Calu3 (cell line): Measurements from ENCODE around the gene SMIM7. TPM values are rescaled to one million over a fixed set of nuclear protein-coding genes. Genes with fewer than 3 reads are reported as not detected.

ENCODE experiments used
- Bru-seq: library from RNA; stranded (reverse); fragments of 400-500 nt; gene quantifications from one replicate; lab custom pipeline; 2021; lab: Mats Ljungman, UMichigan
- BruChase-seq, 2 experiments: library from RNA; stranded (reverse); fragments of 400-500 nt; gene quantifications; one replicate each; lab custom pipeline; 2021; lab: Mats Ljungman, UMichigan
- BruUV-seq: library from RNA; stranded (reverse); fragments of 400-500 nt; replicated peaks from 2 replicates; lab custom pipeline; 2021; lab: Mats Ljungman, UMichigan
- CTCF ChIA-PET: fragments of 300-600 bp; sonication (Branson Sonifier 250); formaldehyde crosslinking; loops from one replicate; lab custom pipeline; 2022; ENCODE audit warnings: antibody characterized with exemption; lab: Charles Lee
- DNase-seq: peaks from one replicate; pipeline ENCODE4 v3.0.0; 2022
- H3K27ac Mint-ChIP-seq: one replicate; pipeline ENCODE4 v1.8.0; 2022; ENCODE audit warnings: mixed read lengths; ENCODE audit not compliant: unreplicated experiment
- H3K27me3 Mint-ChIP-seq: one replicate; pipeline ENCODE4 v1.8.0; 2022; ENCODE audit warnings: mixed read lengths; ENCODE audit not compliant: unreplicated experiment
- H3K36me3 Mint-ChIP-seq: one replicate; pipeline ENCODE4 v1.8.0; 2022; ENCODE audit warnings: mild to moderate bottlenecking, moderate library complexity, mixed read lengths; ENCODE audit not compliant: insufficient read depth, unreplicated experiment
- H3K4me1 Mint-ChIP-seq: one replicate; pipeline ENCODE4 v1.8.0; 2022; ENCODE audit warnings: mild to moderate bottlenecking, low read depth, mixed read lengths; ENCODE audit not compliant: unreplicated experiment
- H3K4me3 Mint-ChIP-seq: one replicate; pipeline ENCODE4 v1.8.0; 2022; ENCODE audit warnings: mild to moderate bottlenecking, low read depth, moderate library complexity, mixed read lengths; ENCODE audit not compliant: unreplicated experiment
- H3K9me3 Mint-ChIP-seq: one replicate; pipeline ENCODE4 v1.8.0; 2022; ENCODE audit warnings: low read depth, mixed read lengths; ENCODE audit not compliant: unreplicated experiment
- intact Hi-C: fragments of 100-400 bp; cut with micrococcal nuclease; formaldehyde crosslinking; loops from one replicate; pipeline ENCODE4 v1.10.0; 2022; ENCODE audit not compliant: unreplicated experiment
- long read RNA-seq: library from polyadenylated mRNA; stranded (forward); transcript quantifications from one replicate; pipeline ENCODE4 v2.0.0, GENCODE V29; 2022
- total RNA-seq: library from RNA; stranded (reverse); gene quantifications from 2 replicates; pipeline ENCODE4 v1.2.3, GENCODE V29; 2022
- TF ChIP-seq, protein P1 (sequence below): fragments of 200-600 bp; IDR thresholded peaks from one replicate; pipeline ENCODE4 v1.8.0; 2022; ENCODE audit warnings: antibody characterized with exemption; ENCODE audit not compliant: unreplicated experiment

SMIM7 gene
- 40.9 and 42.3 TPM in 2 replicates for total RNA-seq
- Bru-seq, nascent RNA: percentile 88 among the genes with signal in this experiment
- percentile 94 among the genes with signal in this experiment for BruChase-seq, experiment 1, labeled RNA remaining after a 6-hour chase
- BruChase-seq, experiment 2, labeled RNA remaining after a 2-hour chase: percentile 95 among the genes with signal in this experiment
- long read RNA-seq, transcript SMIM7-208 (5 exons, 2,776 nt): major isoform, 32 of 55 reads
- long read RNA-seq, partial matches to known transcripts: 6 of 55 reads
- long read RNA-seq, other reads (novel, unspliced or antisense): 9 of 55 reads

GRCh38 chr19:16659832-16660708 lies at the start of gene SMIM7:
SMIM7 (minus strand) TSS chr19:16660144; CDS start chr19:16660110, 34 bp downstream.
- Mint-ChIP-seq H3K27me3 (no peaks in the 10 kb centered on the region), H3K36me3 (peaks cover 56% of the 10 kb centered on the region), H3K9me3 (no peaks in the 10 kb centered on the region), H3K4me1 (peaks cover 19% of the 10 kb centered on the region), H3K4me3 (peak within 1 kb of the TSS; percentile 91), H3K27ac (peak within 1 kb of the TSS; percentile 87)
- no TSS peak for BruUV-seq
- TF ChIP-seq, protein P1, sequence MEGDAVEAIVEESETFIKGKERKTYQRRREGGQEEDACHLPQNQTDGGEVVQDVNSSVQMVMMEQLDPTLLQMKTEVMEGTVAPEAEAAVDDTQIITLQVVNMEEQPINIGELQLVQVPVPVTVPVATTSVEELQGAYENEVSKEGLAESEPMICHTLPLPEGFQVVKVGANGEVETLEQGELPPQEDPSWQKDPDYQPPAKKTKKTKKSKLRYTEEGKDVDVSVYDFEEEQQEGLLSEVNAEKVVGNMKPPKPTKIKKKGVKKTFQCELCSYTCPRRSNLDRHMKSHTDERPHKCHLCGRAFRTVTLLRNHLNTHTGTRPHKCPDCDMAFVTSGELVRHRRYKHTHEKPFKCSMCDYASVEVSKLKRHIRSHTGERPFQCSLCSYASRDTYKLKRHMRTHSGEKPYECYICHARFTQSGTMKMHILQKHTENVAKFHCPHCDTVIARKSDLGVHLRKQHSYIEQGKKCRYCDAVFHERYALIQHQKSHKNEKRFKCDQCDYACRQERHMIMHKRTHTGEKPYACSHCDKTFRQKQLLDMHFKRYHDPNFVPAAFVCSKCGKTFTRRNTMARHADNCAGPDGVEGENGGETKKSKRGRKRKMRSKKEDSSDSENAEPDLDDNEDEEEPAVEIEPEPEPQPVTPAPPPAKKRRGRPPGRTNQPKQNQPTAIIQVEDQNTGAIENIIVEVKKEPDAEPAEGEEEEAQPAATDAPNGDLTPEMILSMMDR: no peak
- intact Hi-C loops: no loop called here
- CTCF ChIA-PET: interaction anchor here (1.2 kb wide), 1 partner anchor 32 kb away, joined by 3 read pairs; no protein-coding TSS in a partner anchor
- peak; percentile 96 for DNase-seq

- Mint-ChIP-seq H3K36me3 (no peaks in the 10 kb centered on the region), H3K27ac (no peak overlapping the region), H3K4me3 (no peak overlapping the region), H3K9me3 (no peaks in the 10 kb centered on the region), H3K27me3 (no peaks in the 10 kb centered on the region), H3K4me1 (no peaks in the 10 kb centered on the region)
- CTCF ChIA-PET: interaction anchor here (0.6 kb wide), 1 partner anchor 88 kb away, joined by 3 read pairs; no protein-coding TSS in a partner anchor
- intact Hi-C loops: no loop called here
- TF ChIP-seq, protein P1: no peak
- BruUV-seq: no TSS peak
- DNase-seq: no peak
Observed at GRCh38 chr19:16703677-16704076, 43.7 kb upstream of the SMIM7 start.

DNA sequence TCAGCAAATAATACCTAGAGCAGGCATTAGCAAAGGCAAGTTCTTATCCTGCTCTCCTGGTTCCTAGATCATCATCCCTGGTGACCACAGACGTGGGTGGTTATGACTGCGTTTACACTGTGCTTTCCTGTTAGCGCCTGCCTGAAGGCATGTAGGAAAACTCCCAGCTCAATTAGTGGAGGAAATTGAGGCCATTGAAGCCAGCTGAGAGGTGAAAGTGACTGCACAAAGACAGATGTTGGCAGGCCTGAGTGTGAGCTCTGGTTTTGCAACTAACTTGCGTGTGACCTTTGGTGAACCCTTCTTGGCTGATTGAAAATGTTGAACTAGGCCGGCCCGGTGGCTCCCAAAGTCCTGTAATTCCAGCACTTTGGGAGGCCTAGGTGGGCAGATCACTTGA lies 42.2 kb upstream of the SMIM7 start:
- DNase-seq: no peak
- Mint-ChIP-seq H3K36me3 (no peaks in the 10 kb centered on the region), H3K27me3 (no peaks in the 10 kb centered on the region), H3K9me3 (no peaks in the 10 kb centered on the region), H3K4me1 (no peaks in the 10 kb centered on the region), H3K4me3 (no peak overlapping the region), H3K27ac (no peak overlapping the region)
- intact Hi-C loops: no loop called here
- no TSS peak for BruUV-seq
- CTCF ChIA-PET: no interaction called here
- TF ChIP-seq, protein P1: no peak

DNA sequence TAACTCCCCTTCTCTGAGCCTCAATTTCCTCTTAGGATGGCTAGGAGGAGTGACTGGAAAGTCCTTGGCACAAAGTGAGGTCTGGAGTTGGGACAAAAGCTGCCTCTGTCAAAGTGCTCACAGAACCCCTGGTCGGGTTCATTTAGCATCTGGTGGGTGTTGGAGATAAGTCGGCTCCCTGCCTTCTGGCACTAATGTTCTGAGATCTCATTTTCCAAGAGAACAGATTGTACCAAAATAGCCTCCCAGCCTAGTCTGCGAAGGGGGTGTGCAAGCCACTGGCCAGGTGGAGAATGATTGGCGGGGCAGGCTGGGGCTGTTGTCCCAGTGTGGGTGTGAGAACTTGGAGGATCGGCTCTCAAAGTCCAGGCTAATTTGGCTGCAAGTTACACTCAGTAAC lies 39.0 kb upstream of the SMIM7 start:
- intact Hi-C loops: no loop called here
- H3K4me1 Mint-ChIP-seq: no peaks in the 10 kb centered on the region
- H3K27ac Mint-ChIP-seq: no peak overlapping the region
- no TSS peak for BruUV-seq
- H3K4me3 Mint-ChIP-seq: no peak overlapping the region
- H3K27me3 Mint-ChIP-seq: no peaks in the 10 kb centered on the region
- TF ChIP-seq, protein P1: no peak
- no peaks in the 10 kb centered on the region for H3K9me3 Mint-ChIP-seq
- no peaks in the 10 kb centered on the region for H3K36me3 Mint-ChIP-seq
- DNase-seq: no peak
- CTCF ChIA-PET: interaction anchor here (0.6 kb wide), 1 partner anchor 281 kb away, joined by 5 read pairs; no protein-coding TSS in a partner anchor
